ENCODE data around the gene MAN1C1.

MAN1C1 gene

DNA sequence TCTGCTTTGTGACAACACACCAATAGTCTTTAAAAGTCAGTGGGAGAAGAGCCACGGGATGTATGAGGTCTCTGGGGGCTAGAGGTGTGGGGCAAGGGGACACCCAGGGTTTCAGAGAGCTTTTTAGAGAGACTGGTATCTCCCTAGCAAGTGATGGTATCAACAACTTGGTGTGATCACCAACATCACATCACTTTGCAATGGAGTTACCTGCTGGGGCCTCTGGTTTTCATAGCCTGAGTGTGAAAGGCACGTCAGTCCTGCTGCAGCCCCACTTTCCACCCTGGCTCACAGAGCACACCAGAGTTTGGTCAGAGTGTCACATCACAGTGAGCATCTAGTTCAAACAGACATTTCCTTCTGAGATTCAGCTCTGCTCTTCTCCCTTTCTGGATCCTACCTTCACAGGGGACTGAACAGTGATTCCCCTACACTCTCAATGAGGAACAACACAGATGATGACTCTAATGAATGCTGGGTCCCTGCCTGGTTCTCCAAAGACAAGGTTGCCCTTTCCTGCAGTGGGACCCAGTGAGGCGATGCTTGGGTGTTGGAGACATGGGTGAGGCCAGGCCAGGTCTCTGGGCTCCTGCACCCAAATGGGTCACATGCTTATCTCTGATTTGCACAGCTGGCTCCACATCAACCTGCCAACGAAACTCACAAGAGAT, 2.0 kb upstream of the MAN1C1 start:
- no peak for DNase-seq

DNA sequence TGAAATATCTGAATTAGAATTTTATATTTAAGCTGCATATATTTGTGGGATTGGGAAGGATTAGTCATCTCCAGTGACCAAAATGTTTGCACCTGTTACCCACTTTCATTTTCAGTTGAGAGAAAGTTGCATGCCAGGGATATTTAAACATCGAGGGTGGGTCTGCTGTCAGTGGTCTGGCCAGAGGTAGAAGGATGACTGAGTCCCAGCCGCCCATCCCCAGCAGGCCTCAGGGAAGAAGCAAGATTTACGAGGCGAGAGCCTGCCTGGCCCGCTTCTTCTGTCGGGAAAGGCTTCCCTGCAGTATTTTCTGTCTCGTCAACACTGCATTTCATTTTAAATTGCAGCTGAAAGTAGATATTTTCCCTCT, 1.4 kb upstream of the MAN1C1 start:
- DNase-seq = no peak

DNA sequence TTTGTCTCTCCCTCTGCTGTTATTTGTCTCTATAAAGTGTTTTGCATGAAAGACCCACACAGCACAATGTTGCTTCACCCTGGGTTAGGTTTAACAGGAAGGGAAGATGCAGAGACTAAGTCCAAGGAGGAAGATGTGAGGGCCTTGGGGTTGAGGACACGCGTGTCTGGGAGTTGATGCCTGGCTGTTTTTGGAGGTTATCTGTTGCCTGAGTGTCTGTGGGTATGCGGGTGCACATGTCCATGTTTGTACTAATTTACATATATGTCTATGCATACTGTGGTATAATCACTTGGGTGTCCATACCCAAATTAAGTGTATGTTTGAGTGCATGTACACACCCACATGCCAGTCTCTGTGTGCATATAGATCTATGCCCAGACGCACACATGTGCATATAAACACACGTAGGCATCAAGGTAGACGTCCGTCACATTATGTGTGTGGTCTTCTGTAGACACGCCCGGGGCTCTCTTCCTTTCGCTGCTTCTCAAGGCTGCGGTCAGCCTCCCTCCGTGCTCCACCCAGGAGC, 962 bp upstream of the MAN1C1 start:
- DNase-seq = no peak

DNA sequence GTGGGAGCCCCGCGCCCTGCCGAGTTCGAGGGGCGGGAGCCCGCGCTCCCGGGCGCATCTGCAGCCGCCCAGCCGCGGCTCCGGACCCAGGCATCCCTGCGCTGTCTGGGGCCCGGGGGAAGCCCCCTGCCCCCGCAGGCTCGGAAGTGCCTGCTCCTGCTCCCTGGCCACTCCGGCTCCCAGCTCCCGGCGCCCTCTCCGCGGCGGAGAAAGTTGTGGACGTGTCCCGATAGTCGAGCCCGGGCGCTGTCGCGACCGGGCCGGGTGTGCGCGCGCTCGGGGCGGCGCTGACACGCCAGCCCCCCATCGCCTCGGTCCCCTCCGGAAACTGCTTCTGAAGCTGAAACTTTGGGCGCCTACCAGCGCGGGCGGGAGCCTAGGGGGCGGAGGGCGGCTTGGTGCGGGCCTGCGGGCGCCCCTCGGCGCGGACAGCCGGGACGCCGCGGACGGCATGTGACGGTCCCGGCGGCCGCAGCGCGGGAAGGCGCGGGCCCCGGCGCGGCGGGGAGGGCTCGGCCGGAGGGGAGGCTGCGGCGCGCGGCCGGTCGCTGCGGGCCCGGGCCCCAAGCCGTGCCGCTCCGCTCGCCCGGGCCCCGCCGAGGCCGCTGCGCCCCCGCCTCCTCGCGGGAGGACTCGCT, 515 bp downstream of the MAN1C1 start:
- no peak for DNase-seq

DNA sequence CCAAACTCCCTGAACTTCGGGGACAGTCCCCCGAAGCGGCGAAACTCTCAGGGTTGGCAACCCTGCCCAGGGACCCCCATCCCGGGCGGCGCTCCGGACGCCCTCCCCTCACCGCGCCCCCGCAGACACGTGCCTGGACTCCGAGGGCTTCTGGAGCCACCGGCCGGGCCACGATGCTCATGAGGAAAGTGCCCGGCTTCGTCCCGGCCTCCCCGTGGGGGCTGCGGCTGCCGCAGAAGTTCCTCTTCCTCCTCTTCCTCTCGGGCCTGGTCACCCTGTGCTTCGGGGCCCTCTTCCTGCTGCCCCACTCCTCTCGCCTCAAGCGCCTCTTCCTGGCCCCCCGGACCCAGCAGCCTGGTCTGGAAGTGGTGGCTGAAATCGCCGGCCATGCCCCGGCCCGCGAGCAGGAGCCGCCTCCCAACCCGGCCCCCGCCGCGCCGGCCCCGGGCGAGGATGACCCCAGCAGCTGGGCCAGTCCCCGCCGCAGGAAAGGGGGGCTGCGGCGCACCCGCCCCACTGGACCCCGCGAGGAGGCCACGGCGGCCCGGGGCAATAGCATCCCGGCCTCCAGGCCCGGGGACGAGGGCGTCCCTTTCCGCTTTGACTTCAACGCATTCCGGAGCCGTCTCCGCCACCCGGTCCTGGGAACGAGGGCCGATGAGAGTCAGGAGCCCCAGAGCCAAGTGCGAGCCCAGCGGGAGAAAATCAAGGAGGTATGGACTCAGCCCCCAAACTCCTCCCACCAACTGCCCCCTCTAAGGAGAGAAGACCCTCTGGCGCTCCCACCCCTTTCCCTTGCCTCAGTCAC, 1.2 kb downstream of the MAN1C1 start:
- DNase-seq = no peak

DNA sequence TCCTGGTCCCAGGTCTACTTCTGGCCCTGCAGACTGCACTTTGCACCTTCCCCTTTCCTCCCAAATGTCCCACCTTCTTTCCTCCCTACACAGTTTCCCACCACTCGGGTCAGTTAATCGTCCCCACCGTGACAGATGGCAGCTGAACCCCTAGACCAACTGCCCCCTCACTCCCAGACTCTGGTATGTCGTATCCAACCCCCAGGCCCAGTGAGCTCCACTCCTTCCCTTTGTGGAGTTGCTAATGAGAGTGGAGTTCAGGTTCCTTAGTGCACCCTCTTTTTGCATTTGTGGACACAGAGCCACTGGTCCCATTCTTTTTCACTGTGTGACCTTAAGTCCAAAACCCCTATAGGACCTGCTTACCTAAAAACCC, 1.8 kb downstream of the MAN1C1 start:
- no peak for DNase-seq

DNA sequence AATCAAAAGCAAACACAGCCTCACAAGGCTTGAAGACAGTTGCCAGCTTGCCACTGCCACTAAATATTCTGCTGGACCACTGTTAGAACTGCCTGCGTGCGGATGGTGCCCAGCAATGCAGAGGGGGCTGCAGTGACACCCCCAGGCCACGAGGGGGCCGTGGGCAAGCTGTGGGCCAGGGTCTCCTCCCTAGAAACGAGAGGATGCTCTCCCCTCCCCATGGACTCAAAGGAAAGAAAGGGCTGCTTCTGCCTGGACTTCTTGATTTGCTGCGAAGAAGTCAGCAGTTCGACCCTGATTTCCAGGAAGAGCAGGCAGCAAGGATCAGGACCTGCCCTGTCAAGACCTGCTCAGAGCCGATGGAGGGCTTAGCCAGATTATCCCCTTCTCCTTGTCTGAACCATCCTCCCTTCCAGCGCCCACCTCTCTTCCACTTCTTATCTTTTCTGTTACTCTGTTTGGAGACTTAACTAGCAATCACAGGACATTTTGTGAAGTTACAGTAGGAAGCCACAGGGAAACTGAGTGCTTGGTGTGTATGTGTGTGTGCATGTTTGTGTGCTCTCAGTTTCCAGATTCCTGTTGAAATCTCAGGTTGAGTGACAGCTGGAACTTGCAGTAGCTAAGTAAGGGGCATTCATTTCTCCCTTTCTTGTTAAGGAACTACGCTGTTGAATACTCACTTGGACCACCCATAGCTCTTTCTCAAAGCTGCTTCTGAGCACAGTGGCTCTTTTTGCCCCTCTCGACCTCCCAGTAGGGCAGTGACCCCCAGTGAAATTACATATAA, 2.7 kb downstream of the MAN1C1 start:
- DNase-seq = peak; percentile 51

DNA sequence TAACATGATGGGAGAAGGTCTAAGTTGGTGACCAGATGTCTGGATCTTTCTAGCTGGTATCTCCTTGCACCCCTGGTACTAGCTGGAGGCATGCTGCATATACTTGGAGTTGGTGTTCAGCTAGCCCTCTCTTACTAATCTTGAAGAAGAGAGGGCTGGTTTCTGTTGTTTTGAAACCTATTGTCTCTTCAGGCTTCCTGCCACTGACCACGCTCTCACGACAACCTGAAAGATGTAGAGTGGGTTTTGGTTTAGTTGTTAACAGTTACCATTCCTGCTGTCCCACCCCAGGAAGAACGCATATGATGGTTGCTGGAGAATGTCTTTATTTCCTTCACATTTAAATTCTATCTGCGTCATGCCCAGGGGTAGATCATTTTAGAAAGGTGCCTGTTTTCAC, 3.6 kb downstream of the MAN1C1 start:
- no peak for DNase-seq

DNA sequence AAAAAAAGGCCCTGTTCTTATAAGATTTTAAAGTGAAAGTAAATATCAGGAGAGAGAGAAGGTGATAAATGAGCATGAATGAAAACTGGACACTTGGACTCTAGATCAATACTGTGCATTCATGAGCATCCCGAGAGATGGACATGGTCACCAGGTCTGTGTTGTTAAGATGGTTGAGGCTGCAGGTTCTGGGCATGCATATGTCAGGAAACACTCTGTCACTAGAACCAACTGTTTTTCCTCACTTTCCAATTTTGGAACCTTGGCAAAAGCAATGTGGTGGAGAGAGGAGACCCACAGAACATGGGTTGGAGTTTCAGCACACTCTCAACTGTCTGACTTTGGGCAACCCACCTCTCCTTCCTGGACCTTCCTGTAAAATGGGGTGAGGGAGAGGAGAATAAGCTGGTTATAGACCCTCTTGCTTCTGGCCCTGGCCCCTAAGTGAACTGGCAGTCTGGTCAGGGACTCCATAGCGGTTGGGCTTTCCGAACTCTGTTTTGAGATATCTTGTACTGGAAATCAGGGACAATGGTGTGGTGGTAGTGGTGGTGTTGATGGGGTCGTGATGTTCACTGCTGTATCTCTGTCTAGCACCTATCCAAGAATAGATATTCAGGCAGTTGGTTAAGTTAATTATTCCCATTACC, 4.2 kb downstream of the MAN1C1 start:
- no peak for DNase-seq

DNA sequence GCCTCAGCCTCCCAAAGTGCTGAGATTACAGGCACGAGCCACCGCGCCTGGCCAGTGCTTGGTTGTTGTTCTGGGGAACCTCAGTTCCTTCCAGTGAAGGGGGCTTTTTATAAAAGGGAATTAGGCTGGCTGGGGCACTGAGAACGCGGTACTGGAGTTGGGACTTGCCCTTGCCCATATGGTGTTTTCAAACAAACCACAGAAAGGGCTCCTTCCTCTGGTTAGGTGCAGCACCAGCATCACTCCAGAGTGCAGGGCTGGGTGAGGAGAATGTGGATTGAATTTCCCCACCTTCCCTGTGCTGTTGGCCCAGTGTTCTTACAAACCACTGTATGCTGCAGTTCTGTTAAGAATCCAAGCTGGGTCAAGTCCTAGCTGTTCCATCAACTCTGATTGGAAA, 5.3 kb downstream of the MAN1C1 start:
- DNase-seq = peak; percentile 30

DNA sequence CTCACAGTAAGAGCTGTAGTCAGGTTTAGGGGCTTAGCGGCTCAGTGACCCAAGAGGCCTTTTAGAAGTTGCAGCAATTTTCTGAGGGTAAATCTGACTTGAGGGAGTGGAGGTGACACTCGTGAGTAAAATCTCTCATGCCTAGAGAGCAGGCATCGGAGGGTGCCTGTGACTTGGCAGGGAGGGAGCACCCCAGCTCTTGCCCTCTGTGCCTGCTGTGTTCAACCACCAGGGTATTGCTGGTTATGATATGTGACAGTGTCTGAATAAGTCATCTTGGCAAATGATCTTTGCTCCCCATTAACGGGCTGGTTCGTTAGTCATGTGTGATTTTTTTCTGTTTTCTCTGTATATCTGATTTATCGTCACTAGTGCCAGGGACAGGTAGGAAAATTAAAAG, 5.9 kb downstream of the MAN1C1 start:
- DNase-seq = no peak

DNA sequence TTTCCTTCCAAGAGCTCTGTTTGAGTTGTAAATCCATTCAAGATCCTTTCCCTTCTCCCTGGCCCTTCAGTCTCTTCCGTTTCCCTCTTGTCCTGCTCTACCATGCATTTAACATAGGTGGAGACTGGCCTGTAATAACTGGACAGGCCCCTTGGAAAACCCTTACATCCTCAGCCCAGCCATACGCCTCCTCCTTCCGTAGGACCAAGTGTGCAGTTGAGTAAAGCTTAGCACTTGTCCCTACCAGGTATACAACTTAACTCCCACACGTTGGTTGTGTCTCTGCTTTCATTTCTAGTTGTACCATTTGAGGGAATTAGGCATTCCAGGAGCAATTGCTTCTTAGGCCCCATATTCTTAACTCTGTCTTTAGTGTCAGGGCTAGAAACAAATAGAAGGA, 6.4 kb downstream of the MAN1C1 start:
- DNase-seq = no peak

DNA sequence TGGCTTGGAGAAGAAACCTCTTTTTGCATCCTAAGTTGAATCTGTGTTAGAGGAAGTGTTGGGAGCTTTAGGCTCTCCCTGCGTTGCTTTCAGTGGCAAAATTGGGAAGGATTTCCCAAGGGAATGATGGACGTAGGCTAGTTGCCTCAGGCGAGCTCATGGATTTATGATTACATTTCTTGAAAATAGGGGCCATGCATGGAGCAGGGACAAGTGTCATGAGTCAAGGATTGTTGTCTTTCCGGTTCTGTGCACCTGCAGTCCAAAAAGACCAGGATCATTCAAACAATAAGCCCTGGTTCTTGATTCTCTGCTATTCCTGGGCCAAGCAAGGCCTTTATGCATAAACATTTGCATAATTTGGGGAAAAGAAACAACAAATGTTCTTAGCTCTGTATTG, 7.1 kb downstream of the MAN1C1 start:
- DNase-seq = no peak

DNA sequence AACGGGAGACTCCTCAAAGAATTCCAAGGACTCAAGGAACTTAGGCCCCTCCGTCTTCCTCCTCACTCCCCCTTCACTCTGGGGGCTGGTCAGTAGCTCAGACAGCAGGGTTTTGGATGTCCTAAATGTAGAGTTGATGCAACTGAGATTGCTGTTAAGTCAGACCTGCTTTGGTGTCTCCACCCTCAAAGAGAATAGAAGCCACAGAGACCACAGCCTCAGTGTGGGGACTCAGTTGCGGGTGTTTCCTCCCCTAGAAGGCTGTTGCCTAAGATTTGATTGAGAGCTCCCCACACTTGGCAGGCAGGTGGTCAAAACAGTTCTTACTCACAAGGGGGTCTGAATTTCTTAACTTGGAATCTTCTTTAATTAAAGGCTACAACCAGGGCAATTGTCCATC, 7.6 kb downstream of the MAN1C1 start:
- no peak for DNase-seq

DNA sequence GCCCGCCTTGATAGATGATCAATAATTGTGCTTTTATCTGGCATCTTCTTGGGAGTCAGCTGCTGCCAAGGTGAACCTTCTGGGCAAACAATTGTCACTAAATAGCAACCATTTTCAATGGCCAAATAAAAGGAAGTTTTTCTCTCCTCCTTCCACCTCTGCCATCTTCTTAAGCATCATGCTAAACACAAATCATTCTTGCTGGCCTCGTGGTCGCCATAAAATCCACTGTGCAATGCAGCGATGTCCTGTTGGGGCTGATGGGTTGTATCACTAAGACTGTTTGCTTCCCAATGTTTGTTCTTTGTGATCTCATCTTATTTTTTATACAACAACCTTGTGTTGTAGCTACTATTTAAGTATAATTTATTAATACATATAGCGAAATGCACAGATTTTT, 8.0 kb downstream of the MAN1C1 start:
- no peak for DNase-seq

DNA sequence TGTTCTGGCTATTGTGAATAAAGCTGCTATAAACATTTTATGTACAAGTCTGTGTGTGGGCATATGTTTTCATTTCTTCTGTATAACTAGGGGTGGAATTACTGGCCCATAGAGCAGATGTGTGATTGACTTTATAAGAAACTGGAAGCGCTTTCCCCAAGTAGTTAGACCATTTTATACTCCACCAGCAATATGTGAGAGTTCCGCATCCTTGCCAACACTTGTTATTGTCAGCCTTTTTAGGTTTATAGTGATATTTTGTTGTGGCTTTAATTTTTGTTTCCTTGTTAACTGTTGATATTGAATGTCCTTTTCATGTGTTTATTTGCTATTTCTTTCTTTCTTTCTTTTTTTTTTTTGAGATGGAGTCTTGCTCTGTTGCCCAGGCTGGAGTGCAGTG, 9.4 kb downstream of the MAN1C1 start:
- DNase-seq = no peak

DNA sequence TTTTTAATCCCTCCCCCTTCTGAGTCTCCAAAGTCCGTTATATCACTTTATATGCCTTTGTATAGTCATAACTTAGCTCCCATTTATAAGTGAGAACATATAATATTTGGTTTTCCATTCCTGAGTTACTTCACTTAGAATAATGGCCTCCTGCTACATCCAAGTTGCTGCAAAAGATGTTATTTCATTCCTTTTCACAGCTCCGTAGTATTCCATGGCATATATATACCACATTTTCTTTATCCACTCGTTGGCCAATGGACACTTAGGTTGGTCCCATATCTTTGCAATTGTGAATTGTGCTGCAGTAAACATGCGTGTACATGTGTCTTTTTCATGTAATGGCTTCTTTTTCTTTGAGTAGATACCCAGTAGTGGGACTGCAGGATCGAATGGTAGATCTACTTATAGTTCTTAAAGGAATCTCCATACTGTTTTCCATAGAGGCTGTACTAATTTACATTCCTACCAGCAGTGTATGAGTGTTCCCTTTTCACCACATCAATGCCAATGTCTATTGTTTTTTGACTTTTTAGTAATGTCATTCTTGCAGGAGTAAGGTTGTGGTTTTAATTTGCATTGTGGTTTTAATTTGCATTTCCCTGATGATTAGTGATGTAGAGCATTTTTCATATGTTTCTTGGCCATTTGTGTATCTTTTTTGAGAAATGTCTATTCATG, 12.3 kb downstream of the MAN1C1 start:
- DNase-seq = no peak

DNA sequence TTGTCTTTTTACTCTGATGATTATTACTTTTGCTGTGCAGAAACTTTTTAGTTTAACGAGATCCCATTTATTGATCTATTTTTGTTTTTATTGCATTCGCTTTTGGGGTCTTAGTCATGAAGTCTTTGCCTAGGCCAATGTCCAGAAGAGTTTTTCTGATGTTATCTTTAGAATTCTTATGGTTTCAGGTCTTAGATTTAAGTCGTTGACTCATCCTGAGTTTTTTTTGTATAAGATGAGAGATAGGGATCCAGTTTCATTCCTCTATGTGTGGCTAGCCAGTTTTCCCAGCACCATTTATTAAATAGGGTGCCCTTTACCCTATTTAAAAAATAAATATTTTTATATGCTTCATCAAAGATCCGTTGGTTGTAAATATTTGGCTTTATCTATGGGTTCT, 13.2 kb downstream of the MAN1C1 start:
- DNase-seq = no peak

DNA sequence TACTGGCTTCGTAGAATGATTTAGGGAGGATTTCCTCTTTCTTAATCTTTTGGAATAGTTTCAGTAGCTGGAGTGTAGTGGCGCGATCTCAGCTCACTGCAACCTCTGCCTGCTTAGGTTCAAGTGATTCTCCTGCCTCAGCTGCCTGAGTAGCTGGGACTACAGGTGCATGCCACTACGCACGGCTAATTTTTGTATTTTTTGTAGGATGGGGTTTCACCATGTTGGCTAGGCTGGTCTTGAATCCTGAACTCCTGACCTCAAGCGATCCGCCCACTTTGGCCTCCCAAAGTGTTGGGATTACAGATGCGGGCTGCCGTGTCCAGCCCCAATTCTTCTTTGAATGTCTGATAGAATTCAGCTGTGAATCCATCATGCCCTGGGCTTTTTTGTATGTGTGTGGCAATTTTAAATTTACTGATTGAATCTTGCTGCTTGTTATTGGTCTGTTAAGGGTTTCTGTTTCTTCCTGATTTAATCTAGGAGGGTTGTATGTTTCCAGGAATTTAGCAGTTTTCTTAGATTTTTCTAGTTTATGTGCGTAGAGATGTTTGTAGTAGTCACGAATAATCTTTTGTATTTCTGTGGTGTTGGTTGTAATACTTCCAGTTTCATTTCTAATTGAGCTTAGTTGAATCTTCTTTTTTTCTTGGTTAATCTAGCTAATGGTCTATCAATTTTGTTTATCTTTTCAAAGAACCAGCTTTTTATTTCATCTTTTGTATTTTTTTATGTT, 15.3 kb downstream of the MAN1C1 start:
- no peak for DNase-seq

DNA sequence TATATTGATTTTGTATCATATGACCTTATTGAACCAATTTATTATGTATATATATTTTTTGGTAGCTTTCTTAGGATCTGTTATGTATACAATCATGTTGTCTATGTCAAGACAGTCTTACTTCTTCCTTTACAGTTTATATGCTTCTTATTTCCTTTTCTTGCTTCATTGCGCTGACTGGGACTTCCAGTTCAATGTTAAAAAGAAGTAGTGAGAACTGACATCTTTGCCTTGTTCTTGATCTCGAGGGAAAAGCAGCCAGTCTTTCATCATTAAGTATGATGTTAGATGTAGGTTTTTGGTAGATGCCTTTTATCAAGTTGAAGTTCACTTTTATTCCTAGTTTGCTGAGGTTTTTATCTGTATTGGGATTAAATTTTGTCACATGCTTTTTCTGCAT, 17.5 kb downstream of the MAN1C1 start:
- DNase-seq = no peak

DNA sequence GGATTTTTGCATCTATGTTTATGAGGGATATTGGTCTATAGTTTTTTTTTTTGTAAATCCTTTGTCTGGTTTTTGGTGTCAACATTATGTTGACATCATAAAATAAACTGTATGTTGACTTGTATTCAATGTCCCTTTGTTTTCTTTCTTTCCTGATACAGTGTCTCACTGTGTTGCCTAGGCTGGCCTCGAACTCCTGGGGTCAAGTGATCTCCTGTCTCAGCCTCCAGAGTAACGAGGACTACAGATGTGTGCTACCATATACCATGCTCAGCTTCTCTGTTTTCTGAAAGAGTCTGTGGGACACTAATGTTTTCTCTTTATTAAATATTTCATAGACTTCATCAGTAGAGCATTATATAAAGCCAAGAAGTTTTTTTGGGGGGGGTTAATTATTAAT, 18.3 kb downstream of the MAN1C1 start:
- no peak for DNase-seq
